HG03097 (cell line): ENCODE data around the gene PLEKHA6.

Source experiments
- ATAC-seq: cut with Tn5 transposase; IDR thresholded peaks from one replicate; pipeline ENCODE4 v1.9.1; 2021; ENCODE audit not compliant: unreplicated experiment, low FRiP score

Gene PLEKHA6

DNA sequence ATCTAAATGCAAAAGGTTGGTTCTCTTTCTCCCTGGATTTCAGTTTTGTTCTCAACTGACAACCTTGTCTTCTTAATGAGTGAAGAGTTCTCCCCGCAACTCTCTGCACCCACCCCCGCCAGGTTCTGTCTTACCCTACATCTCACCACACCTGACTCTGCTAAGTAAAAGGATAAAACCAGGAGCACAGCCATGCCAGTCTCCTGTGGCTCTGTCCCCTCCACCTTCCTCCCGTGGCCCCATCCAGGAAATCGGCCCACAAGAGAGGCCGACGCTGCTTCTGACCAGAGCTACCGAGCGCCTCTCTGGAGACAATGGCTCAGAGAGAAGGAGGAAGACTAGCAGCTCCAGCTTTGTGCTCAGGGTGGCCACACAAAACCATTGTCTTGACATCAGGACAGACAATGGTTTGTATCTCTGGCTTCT lies 72.2 kb downstream of the PLEKHA6 start:
- ATAC-seq = no peak

DNA sequence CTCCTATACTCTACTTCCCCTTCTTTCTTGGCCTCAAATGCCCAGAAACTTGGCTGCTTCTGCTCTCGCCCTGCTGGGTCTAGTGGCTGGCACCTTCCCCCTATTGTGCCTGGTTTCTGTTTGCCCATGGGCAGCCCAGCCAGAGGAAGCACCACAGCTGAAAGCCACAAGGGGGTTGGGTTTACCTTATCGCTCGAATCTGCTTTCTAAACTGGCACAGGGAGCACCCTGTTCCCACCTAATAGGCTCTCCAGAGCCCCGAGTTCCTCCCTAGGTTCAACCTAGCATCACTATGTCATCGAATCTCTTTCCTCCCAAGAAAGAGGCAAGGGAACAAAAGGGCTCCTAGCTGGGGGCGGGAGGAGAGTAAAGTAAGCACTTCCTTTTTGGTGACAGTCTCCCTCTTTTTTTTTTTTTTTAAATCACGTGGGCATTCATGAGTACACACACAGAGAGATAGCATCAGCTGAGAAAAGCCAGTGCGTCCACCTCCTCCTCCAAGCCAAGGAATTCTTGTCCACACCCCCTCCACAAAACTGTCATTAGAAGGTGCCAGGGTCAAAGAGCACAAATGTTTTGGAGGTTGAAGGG lies 72.8 kb downstream of the PLEKHA6 start:
- ATAC-seq = no peak

DNA sequence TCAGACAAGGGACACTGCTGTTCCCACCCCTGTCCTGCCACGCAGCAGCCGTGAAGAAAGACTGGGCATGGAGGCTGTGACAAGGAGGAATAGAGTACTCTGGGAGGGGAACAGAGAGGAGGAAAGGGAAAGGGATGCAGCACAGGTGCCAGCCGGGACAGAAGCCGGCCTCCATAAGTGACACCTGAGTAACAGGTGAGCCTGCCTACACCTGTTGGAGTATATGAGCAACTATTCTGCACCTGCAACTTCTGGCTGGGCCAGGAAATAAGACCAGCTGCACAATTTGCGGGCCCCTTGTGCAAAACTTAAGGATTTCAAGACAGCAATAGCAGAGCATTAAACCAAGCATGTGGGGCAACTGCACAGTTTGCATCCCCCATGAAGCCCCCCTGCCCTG lies 73.4 kb downstream of the PLEKHA6 start:
- no peak for ATAC-seq

DNA sequence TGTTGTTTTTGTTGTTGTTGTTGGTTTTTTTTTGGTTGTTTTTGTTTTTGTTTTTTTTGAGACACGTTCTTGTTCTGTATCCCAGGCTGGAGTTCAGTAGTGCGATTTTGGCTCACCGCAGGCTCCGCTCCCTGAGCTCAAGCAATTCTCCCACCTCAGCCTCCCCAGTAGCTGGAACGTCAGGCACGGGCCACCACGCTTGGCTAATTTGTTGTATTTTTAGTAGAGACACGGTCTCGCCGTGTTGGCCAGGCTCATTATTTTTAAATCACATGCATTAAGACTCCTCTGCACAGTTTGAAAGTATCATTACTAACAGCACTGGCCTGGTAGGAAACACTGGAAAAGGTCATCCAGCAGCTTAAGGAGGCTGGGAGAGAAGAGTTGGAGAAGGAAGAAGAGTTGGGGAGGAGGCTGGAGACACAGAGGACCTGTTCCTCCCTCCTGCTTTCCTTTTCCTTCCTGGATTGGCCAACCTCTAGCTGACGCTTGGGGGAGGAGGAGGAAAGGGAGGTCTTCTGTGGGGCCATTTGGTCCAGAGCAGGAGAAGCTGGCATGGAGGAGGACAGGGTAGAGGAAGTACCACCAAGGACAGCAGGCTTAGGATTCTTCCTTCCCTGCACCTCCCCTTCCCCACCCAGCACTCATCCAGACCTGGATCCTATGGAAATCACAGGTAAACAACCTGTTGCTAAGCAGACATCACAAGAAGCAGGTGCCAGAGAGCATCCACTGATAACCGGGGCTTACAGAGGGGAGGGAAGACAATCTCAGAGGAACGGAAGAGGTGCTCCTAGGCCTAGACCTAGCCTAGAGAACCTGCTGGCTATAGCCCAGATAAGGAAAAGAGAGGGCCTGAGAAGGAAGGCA lies 74.1 kb downstream of the PLEKHA6 start:
- ATAC-seq = no peak

DNA sequence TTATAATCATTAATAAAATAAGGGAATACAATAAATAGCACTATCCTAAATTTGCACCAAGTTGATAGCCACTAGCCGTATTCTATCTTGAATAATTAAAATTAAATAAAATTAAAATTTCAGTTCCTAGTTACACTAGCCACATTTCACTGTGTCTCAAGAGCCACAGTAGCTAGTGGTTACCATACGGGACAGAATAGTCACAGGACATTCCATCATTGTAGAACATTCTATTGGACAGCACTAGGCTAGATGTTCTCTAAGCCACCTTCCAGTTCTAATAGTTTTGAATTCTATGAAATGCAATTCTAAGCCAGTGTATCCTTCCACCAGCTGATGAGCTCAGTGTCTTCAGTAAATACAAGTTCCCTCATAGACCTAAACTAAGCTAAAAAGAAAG lies 74.8 kb downstream of the PLEKHA6 start:
- no peak for ATAC-seq

DNA sequence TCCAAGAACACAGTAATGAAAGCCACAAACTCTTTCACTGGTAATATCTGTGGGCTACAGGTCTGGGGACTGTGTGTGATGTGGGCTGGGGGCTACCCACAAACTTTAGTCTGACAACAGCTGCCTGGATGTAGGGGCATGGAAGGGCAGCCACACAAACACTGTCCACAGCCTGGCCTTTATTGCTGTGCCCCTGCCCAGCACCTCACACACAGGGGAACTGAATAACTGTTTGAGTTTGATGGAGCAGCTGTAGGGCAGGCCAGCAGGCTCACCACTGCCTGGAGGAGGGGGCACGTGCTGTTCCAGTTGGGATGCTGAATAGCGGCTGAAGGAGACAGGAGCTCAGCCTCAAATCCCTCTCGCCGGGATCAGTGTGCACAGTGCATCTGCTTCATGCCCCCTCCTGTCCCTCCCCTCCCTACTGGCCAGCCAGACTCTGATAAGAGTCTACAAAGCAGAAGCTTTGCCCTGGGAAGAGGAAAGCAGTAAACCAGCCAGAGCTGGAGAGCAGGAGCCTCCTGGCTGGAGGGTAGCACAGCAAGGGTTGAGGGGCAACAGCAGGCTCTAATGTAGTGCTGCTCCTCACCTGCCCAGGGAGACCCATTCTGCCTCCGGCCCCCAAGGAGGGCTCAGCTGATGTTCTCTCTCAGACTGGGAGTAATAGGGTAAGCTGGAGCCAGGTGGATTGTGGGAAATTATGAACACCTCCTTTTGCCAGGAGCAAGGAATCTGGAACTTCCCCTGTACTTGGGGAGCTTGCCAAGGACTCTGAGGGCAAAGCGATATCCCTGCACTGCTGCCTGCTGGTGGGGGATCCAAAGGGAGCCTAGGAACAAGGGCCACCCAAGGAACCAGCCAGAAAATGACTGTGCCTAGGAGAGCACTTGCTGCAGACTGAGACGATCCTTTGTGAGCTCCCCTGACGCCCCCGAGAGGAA lies 75.7 kb downstream of the PLEKHA6 start:
- no peak for ATAC-seq

DNA sequence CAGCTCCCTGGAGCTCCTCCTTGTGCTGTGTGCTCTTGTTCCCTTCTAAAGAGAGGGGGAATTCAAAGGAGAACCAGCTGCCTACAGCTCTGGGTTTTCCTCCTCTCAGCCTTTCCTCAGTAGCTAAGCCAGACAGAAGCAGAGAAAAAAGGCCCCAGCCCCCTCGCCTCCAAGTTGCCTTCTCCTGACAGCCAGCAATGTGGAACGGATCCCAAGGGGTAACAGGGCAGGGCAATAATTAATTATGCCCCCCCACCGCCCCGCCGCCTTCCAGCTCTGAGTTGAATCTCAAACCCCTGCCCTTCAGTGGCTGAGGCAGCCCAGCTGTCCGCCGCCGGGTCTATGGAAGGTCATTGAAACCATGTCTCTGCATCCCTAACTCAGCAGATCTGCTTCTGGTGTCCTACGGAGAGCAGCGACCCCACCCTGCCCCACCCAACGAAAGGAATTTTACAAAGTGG lies 76.9 kb downstream of the PLEKHA6 start:
- ATAC-seq = no peak

DNA sequence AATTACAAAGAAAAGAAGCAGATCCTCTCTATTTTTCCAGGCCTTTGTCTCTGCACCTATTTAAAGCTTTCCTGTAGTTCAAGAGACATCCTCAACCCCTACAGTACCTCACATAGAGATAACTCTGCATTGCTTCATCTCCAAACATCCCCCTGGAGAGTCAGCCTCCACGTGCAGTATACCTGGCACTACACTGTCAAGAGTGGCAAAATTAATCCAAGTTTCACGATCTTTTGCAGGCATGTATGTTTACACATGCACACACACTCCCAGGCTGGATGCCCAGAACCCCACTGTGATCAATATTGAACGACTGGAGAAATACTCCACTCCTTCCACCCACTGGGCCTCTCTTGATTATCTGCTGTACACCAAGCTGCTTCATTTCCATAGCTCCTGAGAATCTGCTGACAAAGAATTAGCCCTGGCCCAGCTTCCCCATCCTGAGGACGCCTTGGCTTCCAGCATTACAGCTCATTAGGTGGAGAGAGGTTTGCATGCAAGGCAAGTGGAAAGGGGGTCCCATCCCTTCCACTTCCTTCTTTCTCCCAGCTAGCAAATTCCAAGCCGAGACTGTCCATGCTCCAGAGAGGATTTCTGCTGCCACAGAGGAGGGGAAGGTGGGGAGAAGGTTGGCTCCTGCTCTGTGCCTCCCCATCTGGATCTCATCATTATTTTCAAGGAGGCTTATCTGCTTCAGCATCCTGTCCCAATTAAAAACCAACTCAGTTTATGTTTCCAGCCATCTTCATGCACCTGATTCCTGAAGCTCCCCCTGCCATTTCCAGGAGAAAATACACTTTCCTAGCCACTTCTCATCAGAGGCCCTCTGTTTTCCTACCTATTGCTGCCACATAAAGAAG lies 79.4 kb downstream of the PLEKHA6 start:
- no peak for ATAC-seq

DNA sequence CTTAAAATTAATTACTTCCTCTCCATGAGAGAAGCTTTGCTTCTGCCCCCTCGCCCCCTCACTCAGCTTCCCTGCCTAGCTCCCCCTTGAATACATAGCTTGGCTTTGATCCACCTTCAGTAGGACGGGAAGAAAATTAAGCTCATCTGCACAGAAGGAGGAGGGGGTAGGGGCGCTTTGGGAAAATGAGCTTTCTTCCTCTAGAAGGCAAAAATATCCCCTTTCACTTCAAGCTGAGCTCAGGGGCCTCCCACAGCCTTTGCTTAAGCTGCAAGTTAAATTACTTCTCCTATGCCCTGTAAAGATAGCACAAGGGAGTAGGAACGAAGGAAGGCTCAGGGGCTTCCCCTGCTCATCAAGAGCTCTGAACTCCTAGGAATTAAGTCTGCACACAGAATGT lies 80.8 kb downstream of the PLEKHA6 start:
- no peak for ATAC-seq

DNA sequence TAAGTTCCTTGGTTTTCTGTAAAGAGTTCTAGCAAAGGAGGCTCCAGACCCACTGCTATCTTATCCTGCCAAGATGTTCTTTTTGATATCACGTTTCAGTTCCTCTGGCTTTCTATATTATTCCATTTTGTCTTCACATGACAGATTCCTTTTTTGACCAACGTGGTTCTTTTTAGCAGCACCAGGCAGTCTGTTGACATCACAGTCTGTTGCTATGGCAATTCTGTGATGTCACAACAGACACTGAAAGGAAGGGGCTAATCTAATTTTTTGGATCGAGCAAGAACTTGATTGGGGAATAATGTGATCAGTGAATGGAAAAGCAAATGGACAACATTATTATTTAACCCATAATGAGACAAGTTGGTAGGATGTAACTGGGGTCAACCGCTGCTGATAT lies 81.5 kb downstream of the PLEKHA6 start:
- ATAC-seq = no peak

DNA sequence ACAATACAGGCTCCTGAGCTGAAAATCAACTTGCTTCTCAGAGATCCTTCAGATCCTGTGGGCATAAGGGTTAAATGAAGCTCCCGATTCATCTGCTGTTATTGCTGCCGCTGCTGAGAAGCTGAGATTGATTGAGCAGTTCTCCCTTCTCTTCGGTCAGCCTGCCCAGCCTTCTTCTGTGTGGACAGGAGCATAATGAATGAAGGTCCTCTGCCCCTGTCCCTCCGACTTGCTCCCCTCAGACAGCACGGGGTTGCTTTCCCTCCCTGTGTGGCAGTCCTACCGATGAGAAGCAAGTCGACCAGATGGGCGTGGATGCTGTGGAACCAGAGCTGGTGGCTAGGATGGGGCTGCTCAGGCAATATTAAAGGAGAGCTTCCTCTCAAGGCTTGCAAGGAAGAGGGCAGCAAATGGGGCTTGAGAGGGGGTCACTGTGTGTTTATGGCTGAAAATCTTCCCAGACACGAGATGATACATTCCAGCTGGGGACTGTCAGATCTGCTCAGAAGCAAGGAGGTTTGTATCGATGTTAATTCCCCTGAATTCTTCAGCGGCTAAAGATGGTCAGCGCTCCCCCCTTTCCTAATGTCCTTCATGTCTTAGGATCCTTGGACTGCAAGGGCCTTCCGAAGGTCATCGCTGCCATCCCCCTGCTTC lies 82.0 kb downstream of the PLEKHA6 start:
- no peak for ATAC-seq

DNA sequence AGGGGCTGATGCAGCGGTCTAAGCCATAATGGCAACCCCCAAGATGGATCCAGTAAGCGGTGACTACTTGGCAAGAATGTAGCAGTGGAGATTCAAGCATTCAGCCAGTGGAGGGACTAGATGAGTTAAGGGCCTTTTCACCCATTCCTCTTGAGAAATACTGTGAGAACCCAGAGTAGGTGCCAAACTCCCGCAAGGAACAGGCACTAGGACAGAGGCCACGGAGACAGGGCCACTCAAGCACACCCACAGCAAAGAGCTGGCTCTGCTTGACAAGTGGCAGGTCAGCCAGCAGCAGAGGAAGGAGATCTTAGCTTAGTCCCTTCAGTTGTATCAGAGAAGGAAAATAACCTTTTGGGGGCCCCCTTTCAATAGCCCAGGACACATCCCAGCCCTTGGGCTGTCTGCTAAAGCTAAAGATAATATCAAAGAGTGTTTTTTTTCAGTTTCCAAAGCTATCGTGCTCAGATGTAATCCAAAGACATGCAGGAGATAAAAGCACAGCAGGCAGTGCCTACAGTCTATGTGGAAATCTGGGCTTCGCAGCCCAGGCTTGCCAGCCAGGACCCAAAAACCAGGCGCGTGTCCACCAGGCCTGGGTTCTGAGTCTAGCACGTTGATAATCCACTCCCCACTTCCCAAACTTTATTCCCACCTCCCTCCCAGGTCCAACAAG lies 83.9 kb downstream of the PLEKHA6 start:
- ATAC-seq = no peak

DNA sequence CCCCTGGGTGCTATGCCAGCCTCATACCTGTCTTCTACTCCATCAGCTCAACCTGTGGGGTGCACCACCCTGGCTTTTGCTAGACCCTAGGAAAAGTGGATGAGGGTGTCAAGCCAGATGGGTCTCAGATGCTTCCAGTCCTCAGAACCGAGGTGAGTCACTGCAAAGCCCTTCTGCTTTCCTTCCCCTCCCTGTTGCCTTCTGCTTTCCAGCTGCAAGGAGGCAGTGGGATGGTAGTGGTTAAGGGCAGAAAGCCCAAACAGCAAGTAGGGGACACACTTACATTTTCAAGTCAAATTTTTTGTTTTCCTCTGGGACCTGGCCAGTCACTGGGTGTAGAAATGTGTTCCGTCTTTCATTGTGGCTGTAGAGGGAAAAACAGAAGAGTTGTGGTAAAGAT lies 85.3 kb downstream of the PLEKHA6 start:
- ATAC-seq = no peak

DNA sequence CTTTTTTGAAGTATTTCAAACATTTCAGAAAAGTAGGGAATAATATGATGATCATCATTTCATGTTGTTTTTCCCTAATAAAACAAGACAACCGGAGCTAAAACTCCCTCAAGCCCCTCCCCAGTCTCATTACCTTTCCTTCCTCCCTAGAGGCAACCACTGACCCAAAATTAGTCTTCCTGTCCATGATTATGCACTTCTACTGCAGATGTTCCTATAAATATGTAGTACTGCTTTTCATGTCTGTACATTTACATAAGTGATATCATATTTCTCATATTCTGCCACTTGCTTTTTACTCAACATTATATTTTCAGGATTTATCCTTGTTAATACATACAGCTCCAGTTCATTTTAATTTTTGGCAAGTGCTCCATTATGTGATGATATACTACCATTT lies 87.2 kb downstream of the PLEKHA6 start:
- no peak for ATAC-seq

DNA sequence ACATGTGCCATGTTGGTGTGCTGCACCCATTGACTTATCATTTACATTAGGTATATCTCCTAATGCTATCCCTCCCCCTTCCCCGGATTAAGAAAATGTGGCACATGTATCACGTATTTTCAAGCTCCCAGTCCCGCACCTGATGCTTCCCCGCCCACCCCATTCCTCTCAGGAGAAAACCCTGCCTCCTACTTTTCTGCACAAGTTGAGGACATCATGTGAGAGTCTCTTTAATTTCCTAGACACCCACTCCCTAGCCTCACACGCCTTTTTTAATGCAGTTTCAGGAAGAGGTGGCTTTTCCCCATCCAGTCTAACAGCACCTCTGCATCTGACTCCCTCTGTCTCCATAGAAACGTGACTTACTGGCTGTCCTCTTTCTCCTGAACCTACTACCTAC lies 87.8 kb downstream of the PLEKHA6 start:
- ATAC-seq = no peak

DNA sequence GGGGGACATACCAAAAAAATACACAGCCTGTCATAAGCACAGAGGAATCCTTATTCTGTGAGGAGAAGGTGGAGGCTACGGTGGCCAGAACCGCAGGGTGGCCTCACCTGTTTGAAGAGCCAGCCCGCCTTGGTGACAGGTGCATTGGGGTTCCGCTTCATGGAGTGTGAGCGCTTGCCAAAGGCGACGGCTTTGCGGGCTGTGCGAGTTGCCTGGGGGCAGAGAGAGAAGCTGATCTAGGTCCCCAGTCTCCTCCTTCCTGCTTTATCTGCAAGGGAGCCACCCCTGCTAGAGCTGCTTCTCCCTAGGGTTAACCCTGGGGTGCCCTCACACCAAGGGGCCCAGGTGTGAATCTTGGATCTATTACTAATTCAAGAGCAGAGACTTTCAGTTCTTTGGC lies 91.6 kb downstream of the PLEKHA6 start:
- no peak for ATAC-seq

DNA sequence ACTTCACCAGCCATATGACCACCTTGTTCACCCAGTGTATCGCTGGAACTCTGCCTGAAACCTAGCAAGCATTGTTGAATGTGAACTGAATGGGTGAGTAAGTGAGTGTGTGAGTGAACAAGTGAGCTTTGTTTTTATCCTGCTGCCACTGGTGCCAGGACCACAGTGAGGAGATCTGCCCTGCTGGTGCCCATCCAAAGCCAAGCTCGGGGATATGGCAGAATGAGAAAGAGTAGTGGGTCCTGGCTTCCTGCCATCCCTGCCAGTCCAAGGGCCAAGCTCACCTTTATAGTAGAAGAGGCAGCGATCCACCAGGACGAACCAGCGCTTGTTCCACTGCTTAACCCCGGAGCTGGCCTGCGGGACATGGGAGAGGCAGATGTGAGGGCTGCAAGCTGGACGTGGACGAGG lies 92.5 kb downstream of the PLEKHA6 start:
- ATAC-seq = no peak

DNA sequence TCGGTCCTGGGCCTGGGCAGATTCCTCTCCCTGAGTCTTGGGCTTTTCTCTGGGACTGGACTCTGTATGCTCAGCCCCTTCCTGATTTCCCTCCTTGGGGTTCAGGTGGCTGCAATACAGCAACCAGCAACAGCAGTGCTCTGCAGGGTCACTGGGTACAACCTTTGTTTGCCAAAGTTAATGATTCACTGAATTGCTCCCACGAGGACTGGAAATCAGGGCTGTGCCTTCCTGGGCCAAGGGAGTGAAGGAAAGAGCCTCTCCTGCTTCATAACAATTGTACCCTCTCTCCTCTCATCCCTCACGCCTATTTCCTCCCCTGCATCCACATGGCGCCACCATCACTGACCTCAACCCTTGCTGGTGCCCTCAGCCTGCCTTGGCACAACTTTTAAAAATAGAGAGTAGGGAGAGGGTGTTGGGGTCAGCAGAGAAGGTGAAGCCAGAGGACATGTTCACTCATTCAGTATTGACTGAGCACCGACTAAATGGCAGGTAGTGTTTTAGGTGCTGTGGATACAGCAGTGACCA lies 93.2 kb downstream of the PLEKHA6 start:
- ATAC-seq = no peak

DNA sequence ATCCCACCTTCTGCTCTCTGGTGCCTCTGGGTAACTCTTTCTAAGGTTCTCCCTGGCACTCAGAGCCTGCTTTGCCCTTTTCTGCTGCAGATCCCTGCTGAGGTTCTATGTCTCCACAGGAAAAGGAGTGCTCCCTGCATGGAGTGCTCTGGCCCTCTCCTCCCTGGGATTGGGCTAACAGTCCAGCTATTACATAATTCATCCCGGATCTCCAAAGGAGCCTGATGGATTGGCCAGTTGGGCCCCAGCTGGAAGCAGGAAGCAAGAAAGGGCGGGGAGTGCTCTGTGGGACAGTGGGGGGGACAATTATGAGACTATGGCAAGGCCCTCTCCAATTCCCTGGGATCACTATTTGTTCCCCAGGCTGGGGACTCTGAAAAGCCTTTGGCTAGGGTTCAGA lies 94.1 kb downstream of the PLEKHA6 start:
- no peak for ATAC-seq
